Left renal pelvis (tissue), 4 donors: ENCODE measurements around the gene HELLS. TPM values are rescaled to one million over a fixed set of nuclear protein-coding genes. Genes with fewer than 3 reads are reported as not detected.
A peak's percentile ranks its signal among the peaks of the same experiment; 100 is the strongest.
"Not testable (repeated sequence)": the region's sequence is repeated elsewhere in the genome, so short reads cannot be mapped to it uniquely, and the experiment has no call there.

Experiments used
- DNase-seq, 4 donors: peaks; one replicate each; pipeline ENCODE4 v3.0.0-alpha.2; 2013; ENCODE audit warnings: low read depth in 4 of 4, low spot score in 3 of 4
- polyA plus RNA-seq, 4 donors: library from polyadenylated mRNA; unstranded; fragments of 120-200 nt; gene quantifications; one replicate each; pipeline ENCODE4 v1.2.1, GENCODE V29; 2013; ENCODE audit not compliant: insufficient read length in 4 of 4

Gene HELLS
- polyA plus RNA-seq: 10 to 100 TPM; 13.5 to 46.1 (median 34.6) TPM

DNA sequence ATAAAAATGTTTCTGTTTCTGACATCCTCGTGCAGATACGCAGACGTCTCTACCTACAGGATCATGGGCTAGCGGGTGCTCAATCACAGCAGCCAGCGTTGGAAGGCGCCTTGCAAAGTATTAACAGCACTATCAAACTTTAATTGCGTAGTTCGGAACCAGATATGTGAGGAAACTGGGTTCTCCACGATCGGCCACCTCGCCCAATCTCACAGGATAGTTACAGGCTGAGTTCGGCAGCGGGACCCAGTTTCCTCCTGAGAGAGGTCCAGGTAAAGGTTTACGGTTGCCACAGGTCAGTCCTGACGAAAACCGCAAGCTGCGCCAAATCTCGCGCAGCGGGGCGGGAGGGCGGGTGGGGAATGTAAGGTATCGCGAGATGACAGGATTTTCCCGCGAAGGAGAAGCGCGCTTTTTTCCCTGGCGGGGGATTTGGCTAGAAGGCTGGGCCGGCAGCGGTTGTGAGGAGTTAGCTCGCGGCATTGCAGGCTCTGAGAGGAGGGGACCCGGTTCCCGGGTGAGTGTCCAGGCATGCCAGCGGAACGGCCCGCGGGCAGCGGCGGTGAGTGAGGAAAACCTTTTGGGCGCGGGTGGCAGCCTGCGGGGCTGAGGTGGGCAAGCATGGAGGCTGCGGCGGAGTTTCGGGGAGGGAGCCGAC lies at the start of gene HELLS:
Gene HELLS (plus strand): TSS at position 398 of the 658 bp plus-strand sequence. CDS start 134 bp downstream, at position 532.
- DNase-seq: peak; percentile 80 to 86 (median 82)

DNA sequence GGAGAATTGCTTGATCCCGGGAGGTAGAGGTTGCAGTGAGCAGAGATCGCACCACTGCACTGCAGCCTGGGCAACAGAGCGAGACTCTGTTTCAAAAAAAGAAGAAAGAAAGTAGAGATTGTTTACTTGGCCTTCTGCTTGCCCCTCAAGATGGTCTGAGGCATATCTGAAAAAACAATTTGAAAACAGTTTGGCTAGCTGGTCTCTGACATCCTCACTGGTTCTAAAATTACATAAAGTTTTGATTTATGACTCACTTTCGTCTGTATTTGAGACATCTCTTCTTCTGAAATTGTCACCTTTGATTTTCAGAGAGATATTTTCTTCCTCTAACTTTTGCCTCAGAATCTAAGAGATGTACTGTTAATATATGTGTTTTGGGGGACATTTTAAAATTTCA lies 49.6 kb upstream of the HELLS start:
- no peak for DNase-seq

DNA sequence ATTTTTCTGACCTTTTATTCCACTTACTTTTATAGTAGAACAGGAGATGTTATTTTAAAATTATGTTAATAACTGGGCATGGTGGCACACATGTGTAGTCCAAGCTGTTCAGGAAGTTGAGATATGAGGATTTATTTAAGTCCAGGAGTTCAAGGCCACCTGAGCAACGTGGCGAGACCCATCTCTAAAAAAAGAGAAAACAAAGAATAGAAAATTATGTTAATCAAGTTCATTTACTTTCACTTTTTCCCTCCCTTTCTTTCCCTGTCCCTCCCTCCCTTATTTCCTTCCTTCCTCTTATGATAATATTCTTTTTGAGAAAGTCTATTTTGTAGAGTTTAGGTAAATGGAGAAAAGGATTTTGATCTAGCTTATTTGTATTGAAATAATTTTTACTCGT lies 48.9 kb upstream of the HELLS start:
- no peak for DNase-seq

- DNase-seq: no peak
These were observed 45.5 kb upstream of the HELLS start for GRCh38 chr10:94500063-94500462.

GRCh38 chr10:94521276-94522250 lies 24.0 kb upstream of the HELLS start:
- no peak for DNase-seq

- no peak for DNase-seq
These were observed 21.4 kb upstream of the HELLS start for GRCh38 chr10:94524146-94524545.

DNA sequence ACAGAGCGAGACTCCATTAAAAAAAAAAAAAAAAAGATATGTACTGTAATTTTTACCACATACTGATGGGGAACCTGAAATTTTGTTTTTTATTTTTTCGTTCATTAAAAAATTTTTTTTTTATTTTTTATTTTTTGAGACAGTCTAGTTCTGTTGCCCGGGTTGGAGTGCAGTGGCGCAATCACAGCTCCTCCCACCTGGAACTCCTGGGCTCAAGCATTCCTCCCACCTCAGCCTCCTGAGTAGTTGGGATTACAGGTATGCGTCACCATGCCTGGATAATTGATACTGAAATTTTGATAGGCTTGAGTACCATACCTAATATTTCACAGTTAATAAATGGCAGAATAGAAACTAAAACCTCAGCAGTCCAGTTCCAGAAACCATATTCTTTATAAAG lies 20.9 kb upstream of the HELLS start:
- no peak for DNase-seq

DNA sequence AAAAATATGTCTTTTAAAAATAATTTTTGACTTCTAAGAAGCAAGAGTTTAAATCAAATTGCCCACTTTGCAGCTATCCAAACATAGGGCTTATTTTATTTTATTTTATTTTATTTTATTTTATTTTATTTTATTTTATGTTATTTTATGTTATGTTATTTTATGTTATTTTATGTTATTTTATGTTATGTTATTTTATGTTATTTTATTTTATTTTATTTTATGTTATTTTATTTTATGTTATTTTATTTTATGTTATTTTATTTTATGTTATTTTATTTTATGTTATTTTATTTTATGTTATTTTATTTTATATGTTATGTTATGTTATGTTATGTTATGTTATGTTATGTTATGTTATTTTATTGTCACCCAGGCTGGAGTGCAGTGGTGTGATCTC lies 14.0 kb upstream of the HELLS start:
- not testable (repeated sequence) for DNase-seq

GRCh38 chr10:94533027-94533426 lies 12.6 kb upstream of the HELLS start:
- no peak for DNase-seq

DNA sequence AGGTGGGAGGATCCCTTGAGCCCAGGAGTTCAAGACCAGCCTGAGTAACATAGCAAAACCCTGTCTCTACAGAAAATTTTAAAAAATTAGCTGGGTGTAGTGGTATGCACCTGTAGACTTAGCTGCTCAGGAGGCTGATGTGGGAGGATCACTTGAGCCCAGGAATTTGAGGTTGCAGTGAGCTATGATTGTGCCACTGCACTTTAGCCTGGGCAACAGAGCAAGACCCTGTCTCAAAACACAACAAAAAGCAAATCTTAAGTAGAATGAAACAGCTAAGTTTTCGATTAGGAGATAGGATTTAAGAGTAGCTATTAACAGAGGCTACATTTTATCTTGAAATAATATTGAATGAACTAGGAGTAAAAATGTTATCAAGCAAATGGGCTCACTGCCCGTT lies 3.3 kb upstream of the HELLS start:
- not testable (repeated sequence) for DNase-seq

- DNase-seq: peak in 1 of 4 donors; percentile 24
These were observed 687 bp downstream of the HELLS start for GRCh38 chr10:94546049-94546900.

GRCh38 chr10:94546901-94547185 lies 1.3 kb downstream of the HELLS start:
- DNase-seq: no peak

DNA sequence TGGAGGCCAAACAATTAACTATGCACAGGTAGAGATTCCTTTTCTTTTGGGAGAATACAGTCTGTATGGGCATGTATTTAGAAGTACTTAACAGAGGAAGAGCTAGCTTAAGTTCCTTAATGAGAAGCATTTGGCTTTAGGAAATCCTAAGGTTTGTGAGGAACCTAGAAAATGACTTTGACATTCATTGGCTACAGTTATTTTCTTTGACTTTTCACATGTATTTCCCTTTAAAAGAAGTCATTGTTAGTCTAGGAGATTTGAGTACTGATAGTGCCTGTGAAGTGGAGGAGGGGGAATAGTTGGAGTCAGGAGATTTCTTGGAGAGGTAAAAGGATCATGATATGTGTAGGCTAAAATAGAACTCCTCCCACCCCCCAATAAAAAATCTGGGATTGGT lies 3.6 kb downstream of the HELLS start:
- DNase-seq: no peak

DNA sequence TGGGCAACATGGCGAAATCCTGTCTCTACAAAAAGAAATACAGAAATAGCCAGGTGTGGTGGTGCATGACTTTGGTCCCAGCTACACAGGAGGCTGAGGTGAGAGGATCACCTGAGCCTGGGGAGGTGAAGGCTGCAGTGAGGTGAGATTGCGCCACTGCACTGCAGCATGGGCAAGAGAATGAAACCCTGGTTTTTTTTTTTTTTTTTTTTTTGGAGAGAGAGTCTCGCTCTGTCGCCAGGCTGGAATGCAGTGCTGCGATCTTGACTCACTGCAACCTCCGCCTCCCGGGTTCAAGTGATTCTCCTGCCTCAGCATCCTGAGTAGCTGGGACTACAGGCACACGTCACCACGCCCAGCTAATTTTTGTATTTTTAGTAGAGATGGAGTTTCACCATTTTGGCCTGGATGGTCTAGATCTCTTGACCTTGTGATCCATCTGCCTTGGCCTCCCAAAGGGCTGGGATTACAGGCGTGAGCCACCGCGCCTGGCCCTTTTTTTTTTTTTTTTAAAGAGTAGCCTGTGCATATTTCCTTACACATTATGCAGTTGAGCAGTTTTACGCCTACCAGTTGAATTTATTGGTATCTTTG lies 22.2 kb downstream of the HELLS start:
- not testable (repeated sequence) for DNase-seq

GRCh38 chr10:94571081-94571480 lies 25.5 kb downstream of the HELLS start:
- no peak for DNase-seq

DNA sequence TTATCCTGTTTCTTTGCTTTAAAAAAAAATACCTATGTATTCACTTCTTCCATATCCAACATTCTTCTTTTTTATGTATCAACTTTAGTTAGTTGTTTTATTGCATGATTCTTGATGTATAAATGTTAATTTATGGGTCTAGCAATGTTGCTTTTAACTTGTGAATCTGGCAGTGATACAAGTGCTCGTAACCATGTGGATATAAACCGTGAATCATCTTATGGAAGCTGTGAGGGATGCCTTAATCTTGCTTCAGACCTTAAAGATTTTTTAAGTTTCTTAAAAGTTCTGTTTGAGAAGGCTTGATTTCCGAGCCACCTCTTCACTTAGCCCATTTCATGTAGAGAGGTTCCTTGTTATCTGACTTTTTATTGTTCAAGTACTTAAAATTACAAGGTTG lies 25.9 kb downstream of the HELLS start:
- no peak for DNase-seq

DNA sequence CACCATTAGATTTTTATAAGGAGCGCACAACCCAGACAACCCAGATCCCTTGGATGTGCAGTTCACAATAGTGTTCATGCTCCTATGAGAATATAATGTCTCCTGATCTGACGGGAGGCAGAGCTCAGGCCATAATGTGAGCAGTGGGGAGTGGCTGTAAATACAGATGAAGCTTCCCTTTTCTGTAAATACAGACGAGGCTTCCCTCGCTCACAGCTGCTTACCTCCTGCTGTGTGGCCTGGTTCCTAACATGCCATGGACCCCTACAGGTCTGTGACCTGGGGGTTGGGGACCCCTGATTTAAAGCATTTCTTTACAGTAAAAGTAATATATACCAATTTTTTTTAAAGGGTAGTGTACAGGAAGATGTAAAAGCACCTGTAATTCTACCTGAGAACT lies 33.2 kb downstream of the HELLS start:
- no peak for DNase-seq

DNA sequence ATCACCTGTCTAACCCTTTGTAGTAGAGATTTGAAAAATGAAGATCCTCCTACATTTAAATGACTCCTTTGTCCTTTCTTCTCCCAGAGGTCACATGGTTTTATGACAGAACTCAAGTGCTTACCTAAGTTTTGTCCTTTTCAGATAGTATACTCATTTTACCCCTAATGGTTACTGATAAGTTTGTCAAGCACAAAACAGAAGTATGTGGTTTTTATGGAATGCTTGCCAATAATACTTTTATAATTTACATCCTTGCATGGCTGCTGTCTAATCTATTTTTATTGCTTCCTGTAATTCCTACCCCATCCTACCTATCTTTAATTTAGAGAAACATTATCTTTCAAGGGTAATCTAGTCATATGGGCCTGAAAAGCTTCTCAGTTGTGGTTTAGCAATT lies 37.5 kb downstream of the HELLS start:
- no peak for DNase-seq

DNA sequence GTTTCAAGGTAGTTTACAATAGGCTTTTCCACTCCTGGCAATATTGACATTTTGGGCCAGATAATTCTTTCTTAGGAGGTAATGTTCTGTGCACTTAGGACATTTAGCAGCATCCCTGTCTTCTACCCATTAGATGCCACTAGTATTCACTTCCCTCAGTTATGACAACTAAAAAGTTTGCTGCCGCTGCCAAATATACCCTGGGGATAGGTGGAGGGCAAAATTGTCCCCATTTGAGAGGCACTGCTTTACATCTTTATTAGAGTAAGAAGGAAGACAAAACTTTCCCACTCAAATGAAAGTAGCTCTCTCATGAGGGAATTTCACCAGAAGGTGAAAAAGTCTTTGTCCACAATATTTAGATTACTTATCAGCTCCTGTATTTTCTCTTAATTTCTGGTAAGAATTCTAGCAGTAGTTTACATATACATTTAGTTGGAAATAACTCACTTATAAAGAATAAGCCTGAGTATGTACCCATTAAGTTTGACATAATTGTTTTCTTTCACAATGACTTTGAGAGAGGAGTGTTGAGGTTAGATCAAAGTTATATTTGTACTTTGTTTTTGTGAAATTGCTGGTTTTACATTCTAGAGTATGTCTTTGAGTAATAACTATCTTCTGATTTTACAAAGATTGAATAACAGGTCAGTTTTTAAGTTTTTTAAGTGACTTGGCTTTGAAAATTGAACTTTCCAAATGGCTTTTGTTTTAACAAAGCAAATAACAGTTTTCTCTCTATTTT lies 46.0 kb downstream of the HELLS start:
- no peak for DNase-seq
